Right lobe of liver (tissue), 4 donors: ENCODE data around the gene SCRT2.

Experiments used
- POLR2A ChIP-seq: fragments of 450-650 bp; IDR thresholded peaks from one replicate; pipeline ENCODE4 v1.6.1; 2017; ENCODE audit warnings: antibody characterized with exemption, mild to moderate bottlenecking
- TF ChIP-seq, protein P1 (sequence below), 4 donors: fragments of 200-600 bp in 3 of 4; fragments of 450-650 bp in 1 of 4; IDR thresholded peaks; one replicate each; pipeline versions ENCODE4 v1.5.1 to v1.8.0; 2016 to 2022; ENCODE audit warnings: antibody characterized with exemption in 4 of 4, mild to moderate bottlenecking in 2 of 4
- donor health status: DM: no; HTN: no; CAD: no.
- donor health status: DM: no; HTN: no; CAD: no.
- donor health status: DM: no; HTN: yes; CAD: no.

DNA sequence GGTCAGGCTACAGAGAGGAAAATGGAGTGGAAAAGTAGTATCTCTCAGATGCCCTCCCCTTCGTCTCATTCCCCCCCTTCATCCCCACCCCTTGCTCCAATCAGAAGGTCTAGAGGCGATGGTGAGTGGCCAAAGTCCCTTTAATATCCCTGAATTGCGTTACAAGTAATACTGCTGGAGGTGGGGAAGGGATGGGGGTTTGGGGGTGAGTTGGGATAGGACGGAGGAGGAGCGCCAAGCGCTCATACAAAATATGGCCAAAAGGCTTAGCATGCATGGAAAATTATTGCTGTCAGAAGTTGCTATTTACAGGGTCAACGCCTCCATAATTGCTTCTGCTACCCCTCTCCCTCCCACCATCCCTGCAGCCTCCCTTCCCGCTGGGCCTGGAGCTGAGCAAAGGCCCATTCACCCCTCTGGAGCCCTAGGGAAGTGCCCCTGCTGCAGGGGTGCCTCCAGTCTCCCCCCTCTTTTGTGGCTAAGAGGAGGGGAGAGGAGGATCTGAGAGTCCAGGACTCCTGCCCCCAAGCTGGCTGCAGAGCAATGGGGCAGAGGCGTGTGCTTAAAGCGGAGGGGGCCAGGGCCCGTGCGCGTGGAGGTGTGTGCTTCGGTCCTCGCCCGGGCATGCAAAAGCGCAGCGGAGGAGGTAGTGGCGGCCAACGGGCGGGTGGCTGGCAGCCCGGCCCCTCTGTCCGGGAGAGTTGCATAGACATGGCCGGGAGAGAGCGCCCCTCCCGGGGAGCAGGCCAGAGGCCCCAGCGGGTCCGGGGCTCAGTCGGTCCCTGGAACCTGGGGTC lies 13.9 kb downstream of the SCRT2 start:
- TF ChIP-seq, protein P1, sequence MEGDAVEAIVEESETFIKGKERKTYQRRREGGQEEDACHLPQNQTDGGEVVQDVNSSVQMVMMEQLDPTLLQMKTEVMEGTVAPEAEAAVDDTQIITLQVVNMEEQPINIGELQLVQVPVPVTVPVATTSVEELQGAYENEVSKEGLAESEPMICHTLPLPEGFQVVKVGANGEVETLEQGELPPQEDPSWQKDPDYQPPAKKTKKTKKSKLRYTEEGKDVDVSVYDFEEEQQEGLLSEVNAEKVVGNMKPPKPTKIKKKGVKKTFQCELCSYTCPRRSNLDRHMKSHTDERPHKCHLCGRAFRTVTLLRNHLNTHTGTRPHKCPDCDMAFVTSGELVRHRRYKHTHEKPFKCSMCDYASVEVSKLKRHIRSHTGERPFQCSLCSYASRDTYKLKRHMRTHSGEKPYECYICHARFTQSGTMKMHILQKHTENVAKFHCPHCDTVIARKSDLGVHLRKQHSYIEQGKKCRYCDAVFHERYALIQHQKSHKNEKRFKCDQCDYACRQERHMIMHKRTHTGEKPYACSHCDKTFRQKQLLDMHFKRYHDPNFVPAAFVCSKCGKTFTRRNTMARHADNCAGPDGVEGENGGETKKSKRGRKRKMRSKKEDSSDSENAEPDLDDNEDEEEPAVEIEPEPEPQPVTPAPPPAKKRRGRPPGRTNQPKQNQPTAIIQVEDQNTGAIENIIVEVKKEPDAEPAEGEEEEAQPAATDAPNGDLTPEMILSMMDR (IDR thresholded peaks at IDR 0.05), result no peak
- no peak for TF ChIP-seq POLR2A
